ENCODE results near the gene ETV6.

- no peak for TF ChIP-seq MEF2D (tag; conservative IDR thresholded peaks at IDR 0.05; ENCODE audit: low read depth)
- TF ChIP-seq ZC3H4 (CRISPR knock-in tag; IDR thresholded peaks at IDR 0.05; ENCODE audit: borderline replicate concordance), result no peak
Measured at GRCh38 chr12:11901701-11902524, 252.4 kb downstream of the ETV6 start.
